HG03039 (cell line): ENCODE results near the gene EXD1.

Experiments used
- ATAC-seq: cut with Tn5 transposase; IDR thresholded peaks from one replicate; pipeline ENCODE4 v1.9.1; 2021; ENCODE audit warnings: mild to moderate bottlenecking, moderate library complexity; ENCODE audit not compliant: unreplicated experiment

The EXD1 gene

GRCh38 chr15:41233367-41233771 lies 2.8 kb upstream of the EXD1 start:
- ATAC-seq, result no peak

DNA sequence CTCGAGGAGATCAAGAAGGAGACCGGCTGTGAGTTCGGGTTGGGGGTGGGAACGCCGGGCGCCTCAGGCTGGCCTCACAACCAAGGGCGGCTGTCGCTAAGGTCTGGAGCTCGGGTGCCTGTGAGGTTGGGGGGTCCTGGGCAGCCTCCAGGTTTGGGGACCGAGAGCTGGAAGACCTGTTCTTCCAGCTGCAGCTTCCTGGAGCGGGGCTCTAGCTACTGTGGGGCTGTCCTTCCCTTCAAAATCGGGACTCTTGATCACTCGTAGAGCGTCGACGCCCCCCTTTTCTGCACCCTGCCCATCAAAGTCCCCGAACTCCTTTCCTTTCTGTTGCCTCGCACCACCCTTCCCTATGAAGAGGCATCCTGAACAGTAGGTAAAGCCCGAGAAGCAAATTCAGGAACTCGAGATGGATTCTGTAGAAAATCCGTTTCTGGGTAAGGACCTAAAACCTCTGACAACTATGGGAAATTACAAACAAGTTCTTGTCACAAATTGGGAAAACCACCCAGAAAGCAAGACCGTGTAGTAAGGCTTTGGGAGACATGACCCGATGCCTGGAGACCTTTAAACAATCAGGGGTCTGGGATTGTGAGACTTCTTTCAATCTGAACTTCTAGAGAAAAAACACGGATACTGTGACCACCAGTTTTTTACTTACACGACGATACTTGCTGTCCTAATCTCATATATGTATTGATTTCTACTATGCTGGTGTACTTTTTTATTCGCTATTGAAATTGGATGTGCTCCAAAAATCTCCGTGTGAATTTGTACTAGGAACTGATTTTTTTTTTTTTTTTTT lies 1.1 kb upstream of the EXD1 start:
- peak; percentile 30 for ATAC-seq

DNA sequence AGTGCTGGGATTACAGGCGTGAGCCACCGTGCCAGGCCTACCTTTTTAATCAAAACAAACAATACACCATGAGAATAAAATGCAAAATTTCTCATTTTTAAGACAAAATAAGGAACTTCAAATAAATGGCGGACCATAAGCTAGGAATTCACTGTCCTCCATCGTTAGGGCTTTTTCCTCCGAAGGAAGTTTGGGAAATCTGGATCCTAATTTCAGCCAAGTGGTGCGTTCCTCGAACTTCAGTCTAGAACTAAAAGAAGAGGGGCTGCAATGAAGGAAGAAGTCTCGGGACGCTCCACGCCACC lies 260 bp downstream of the EXD1 start:
- ATAC-seq, result no peak

DNA sequence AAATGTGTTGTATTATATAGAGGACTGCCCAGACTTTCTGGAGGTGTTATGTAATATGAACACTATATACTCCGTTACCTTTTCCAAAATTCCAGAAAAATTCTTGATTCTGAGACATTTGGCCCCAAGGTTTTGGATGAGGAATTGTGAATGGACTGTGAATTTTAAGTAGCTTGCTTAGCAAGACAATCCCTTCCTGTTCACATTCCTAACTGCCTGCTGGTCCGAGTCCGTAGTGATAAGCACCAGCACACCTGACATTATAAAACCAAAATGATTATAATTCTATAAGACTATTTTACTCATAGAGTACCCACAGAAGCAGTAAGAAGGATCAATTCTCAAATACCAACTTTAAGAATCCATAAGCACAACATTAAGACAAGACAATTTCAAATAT lies 11.2 kb downstream of the EXD1 start:
- no peak for ATAC-seq

GRCh38 chr15:41218851-41219250 lies 11.7 kb downstream of the EXD1 start:
- ATAC-seq, result no peak

DNA sequence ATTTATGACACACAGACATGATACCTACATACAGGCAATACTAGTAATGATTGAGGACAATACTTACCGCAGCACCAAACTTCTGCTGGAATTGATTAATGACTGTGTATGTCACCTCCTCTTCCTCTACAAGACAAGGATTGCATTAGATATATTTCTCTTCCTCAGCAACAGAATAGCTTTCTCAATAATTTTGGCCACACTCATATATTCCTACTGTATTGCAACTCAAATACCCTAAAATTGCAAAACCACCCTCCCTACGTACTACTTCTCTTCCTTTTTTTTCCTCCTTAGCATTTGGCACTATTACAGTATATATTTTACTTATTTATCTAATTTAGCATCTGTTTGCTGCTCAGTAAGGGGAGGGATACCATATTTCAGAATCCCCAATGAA lies 14.8 kb downstream of the EXD1 start:
- no peak for ATAC-seq

DNA sequence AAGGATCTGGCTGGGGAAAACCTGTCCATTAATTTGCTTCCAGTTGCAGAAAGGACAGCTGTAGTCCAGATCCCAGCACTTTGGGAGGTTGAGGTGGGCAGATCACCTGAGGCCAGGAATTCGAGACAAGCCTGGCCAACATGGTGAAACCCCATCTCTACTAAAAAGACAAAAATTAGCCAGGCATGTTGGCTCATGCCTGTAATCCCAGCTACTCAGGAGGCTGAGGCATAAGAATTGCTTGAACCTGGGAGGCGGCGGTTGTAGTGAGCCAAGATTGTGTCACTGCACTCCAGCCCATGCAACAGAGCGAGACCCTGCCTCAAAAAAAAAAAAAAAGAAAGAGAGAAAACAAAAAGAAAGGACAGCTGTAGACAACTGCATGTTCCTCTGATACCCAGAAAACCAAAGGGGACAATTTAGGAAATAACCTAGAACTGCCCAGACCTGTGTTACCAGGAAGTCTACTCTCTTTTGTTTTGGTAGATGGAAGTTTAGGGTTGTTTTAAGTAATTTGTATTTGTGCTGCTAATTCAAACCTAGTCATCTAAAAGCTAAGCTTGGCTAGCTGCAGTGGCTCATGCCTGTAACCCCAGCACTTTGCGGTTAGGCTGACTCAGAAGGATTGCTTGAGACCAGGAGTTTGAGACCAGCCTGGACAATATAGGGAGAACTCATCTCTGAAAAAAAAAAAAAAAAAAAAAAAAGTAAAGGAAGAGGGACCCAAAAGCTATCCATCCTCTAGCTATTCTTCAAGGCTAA lies 22.7 kb downstream of the EXD1 start:
- no peak for ATAC-seq

- ATAC-seq, result no peak
These were observed 25.2 kb downstream of the EXD1 start for GRCh38 chr15:41205315-41205714.

DNA sequence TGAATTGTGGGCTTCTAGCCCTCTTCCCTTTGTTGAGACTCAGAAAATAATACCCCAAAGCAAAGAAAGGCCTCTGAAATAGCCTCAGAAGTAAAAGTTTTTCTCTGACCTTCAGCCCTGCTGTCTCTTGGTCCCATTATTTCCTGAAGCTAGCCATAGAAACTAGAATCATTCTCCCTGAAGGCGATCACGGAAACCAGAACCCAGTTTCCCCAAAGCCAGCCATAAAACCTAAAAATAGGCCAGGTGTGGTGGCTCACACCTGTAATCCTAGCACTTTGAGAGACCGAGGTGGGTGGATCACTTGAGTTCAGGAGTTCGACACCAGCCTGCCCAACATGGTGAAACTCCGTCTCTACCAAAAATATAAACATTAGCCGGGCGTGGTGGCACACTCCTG lies 27.2 kb downstream of the EXD1 start:
- ATAC-seq, result no peak

GRCh38 chr15:41199470-41199869 lies 31.1 kb downstream of the EXD1 start:
- no peak for ATAC-seq

DNA sequence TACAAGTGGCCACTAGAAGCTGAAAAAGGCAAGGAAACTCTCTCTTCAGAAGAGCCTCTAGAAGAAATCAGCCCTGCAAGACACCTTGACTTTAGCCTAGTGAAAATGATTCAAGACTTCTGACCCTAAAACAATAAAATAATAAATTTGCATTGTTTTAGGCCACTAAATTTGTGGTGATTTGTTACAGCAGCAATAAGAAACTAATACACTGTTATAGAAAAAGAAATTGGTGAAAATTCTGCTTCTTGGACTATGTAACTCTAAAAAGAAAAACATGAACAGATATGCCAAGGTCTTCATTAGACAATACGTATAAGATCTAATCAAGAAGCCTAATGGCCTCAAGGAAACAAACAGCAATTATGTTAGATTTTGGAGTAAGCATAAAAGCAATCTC lies 36.1 kb downstream of the EXD1 start:
- ATAC-seq, result no peak

- ATAC-seq, result no peak
These were observed 47.0 kb downstream of the EXD1 start for GRCh38 chr15:41183581-41183980.

- ATAC-seq, result no peak
These were observed 48.3 kb downstream of the EXD1 start for GRCh38 chr15:41182266-41182665.

DNA sequence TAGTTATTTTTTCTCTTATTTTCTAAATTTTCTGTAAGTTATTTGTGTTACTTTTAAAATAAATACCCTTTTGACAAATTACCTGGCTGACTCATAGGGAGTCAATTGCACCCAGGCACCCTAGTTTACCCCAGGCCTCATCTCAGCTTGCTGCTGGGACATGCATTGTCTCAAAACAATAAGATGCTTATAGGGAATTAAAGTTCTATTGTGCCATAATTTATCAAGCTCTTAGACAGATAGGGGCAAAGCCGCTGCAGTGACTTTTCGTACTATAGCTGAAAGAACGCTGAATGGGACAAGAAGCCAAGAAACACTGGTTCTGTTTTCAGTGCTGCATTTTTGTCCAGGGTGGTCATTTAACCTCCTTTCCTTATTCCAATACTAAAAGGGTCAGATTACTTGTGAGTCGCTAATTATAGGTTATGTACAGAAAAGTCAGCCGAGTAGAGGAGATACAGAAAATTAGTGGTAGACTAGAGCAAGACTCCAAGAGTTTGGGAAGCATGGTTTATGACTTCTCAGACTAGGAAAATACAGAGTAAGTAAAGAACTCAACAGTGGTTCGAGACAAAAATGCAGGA lies 50.3 kb downstream of the EXD1 start:
- no peak for ATAC-seq

GRCh38 chr15:41169781-41170180 lies 60.8 kb downstream of the EXD1 start:
- ATAC-seq, result no peak

DNA sequence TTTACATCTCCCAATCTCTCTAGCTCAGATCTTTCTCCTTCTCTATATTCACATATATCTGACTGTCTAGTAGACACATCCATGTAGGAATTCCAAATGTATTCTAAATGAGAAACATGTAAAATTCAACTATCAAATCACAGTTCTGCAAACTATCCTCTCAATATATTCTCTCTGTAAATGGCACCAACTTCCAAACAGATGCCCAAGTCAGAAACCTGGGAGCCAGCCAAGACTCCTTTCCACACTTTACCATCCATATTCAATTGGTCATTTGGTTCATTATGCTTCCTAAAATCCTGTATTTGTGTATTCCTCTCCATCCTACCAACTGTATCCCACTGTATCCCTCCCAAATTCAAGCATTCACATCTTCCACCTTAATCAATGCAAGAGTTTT lies 61.5 kb downstream of the EXD1 start:
- no peak for ATAC-seq

DNA sequence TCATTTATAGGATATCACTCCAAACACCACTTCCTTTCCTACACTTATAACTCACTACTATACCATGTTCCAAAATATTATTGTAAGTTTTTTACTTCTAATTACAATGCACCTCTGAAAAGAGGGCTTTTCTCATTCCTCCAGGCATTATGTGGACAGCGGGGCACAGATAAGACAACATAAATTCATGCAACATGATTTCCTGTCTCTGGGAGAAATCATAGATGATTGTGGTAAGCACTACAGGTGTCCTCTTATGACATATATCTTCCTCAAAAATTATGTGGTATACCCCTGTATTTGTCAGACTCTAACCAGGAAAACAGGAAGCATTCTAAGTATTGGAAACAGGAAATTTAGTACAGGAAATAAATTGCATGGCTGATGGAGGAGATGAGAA lies 68.8 kb downstream of the EXD1 start:
- no peak for ATAC-seq

- no peak for ATAC-seq
These were observed 69.2 kb downstream of the EXD1 start for GRCh38 chr15:41161336-41161735.

GRCh38 chr15:41160639-41161315 lies 69.8 kb downstream of the EXD1 start:
- ATAC-seq, result no peak

DNA sequence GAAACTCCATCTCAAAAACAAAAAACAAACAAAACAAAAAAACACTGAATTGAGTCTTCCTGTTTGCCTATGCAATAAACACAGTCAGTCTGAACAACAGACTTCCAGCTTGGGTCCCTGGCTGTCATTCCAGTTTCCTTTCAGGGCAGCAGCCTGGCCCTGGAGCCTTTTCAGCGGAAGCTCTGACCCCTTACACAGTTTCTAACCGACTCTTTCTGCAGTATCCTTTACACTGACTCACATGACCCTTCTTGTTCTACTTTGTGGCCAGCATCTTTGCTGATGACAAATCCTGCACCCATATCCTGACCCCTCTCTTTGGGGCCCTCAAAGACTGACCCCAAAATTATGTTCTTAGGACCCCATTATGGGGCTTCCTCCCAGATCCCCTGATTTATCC lies 76.1 kb downstream of the EXD1 start:
- ATAC-seq, result no peak

GRCh38 chr15:41153733-41154132 lies 76.8 kb downstream of the EXD1 start:
- no peak for ATAC-seq
